ENCODE measurements around the gene TACR1. TPM values are rescaled to one million over a fixed set of nuclear protein-coding genes. Genes with fewer than 3 reads are reported as not detected.

Gene TACR1
- total RNA-seq, 4 donors from 2014 or later = 0.04 to 3.6 (median 1.2) TPM

GRCh38 chr2:75077909-75078308 lies 121.4 kb downstream of the TACR1 start:
- 83 to 87% methylated on average over 4 of the region's 4 CpGs for WGBS, 2 donors
- no peaks in the 10 kb centered on the region for H3K36me3 ChIP-seq

GRCh38 chr2:75076088-75076487 lies 123.2 kb downstream of the TACR1 start:
- Histone ChIP-seq H3K4me1 (no peaks in the 10 kb centered on the region), H3K9me3 (no peaks in the 10 kb centered on the region), H3K27me3 (no peaks in the 10 kb centered on the region), H3K27ac (no peak overlapping the region), H3K4me3 (no peak overlapping the region), H3K36me3 (no peaks in the 10 kb centered on the region)
- TF ChIP-seq POLR2A (IDR thresholded peaks at IDR 0.05) (no peak), CTCF (IDR thresholded peaks at IDR 0.05) (no peak)
- intact Hi-C loops (cut with DNase I) = no loop called here
- 83 to 100% methylated on average over 2 of the region's 2 CpGs for WGBS, 2 donors
- DNase-seq = no peak

More at GRCh38 chr2:75077909-75078308, 121.4 kb downstream of the TACR1 start:
- DNase-seq = no peak
- Histone ChIP-seq H3K9me3 (no peaks in the 10 kb centered on the region), H3K27me3 (no peaks in the 10 kb centered on the region), H3K4me3 (no peak overlapping the region), H3K27ac (no peak overlapping the region), H3K4me1 (no peaks in the 10 kb centered on the region)
- intact Hi-C loops (cut with DNase I) = no loop called here
- TF ChIP-seq CTCF (IDR thresholded peaks at IDR 0.05) (no peak), POLR2A (IDR thresholded peaks at IDR 0.05) (no peak)

- DNase-seq = no peak
- H3K27ac ChIP-seq = no peak overlapping the region
- no peaks in the 10 kb centered on the region for H3K27me3 ChIP-seq
- no peaks in the 10 kb centered on the region for H3K36me3 ChIP-seq
- WGBS, 2 donors = 67 to 75% methylated on average over 1 of the region's 1 CpG
- intact Hi-C loops (cut with DNase I) = no loop called here
- H3K9me3 ChIP-seq = no peaks in the 10 kb centered on the region
- H3K4me3 ChIP-seq = no peak overlapping the region
- H3K4me1 ChIP-seq = no peaks in the 10 kb centered on the region
- TF ChIP-seq CTCF (IDR thresholded peaks at IDR 0.05) (no peak), POLR2A (IDR thresholded peaks at IDR 0.05) (no peak)
Observed at GRCh38 chr2:75074708-75075107, 124.6 kb downstream of the TACR1 start.

- Histone ChIP-seq H3K27ac (no peak overlapping the region), H3K4me1 (no peaks in the 10 kb centered on the region), H3K36me3 (no peaks in the 10 kb centered on the region), H3K4me3 (no peak overlapping the region), H3K27me3 (no peaks in the 10 kb centered on the region), H3K9me3 (no peaks in the 10 kb centered on the region)
- 67% methylated on average over 1 of the region's 1 CpG; no CpG with 5 or more reads in 1 of the 2 donors for WGBS, 2 donors
- intact Hi-C loops (cut with DNase I) = no loop called here
- TF ChIP-seq POLR2A (IDR thresholded peaks at IDR 0.05) (no peak), CTCF (IDR thresholded peaks at IDR 0.05) (no peak)
- DNase-seq = no peak
Observed at GRCh38 chr2:75074228-75074627, 125.1 kb downstream of the TACR1 start.

- Histone ChIP-seq H3K27me3 (no peaks in the 10 kb centered on the region), H3K4me1 (no peaks in the 10 kb centered on the region), H3K36me3 (no peaks in the 10 kb centered on the region), H3K9me3 (no peaks in the 10 kb centered on the region), H3K27ac (no peak overlapping the region), H3K4me3 (no peak overlapping the region)
- intact Hi-C loops (cut with DNase I) = no loop called here
- 72 to 92% methylated on average over 4 to 5 of the region's 5 CpGs for WGBS, 2 donors
- no peak for DNase-seq
- TF ChIP-seq CTCF (IDR thresholded peaks at IDR 0.05) (no peak), POLR2A (IDR thresholded peaks at IDR 0.05) (no peak)
Observed at GRCh38 chr2:75071766-75072165, 127.6 kb downstream of the TACR1 start.

Measured in esophagus squamous epithelium (tissue), 5 donors.